SW 1271 (cell line): ENCODE measurements around the gene CREB3L2.
"Not testable (repeated sequence)": the region's sequence is repeated elsewhere in the genome, so short reads cannot be mapped to it uniquely, and the experiment has no call there.

Experiments
- DNase-seq, 2 experiments: peaks; one replicate each; lab custom pipeline; 2025; lab: John Stamatoyannopoulos, UW

Gene CREB3L2

GRCh38 chr7:137987968-137988367 lies 13.9 kb downstream of the CREB3L2 start:
- DNase-seq, result no peak

DNA sequence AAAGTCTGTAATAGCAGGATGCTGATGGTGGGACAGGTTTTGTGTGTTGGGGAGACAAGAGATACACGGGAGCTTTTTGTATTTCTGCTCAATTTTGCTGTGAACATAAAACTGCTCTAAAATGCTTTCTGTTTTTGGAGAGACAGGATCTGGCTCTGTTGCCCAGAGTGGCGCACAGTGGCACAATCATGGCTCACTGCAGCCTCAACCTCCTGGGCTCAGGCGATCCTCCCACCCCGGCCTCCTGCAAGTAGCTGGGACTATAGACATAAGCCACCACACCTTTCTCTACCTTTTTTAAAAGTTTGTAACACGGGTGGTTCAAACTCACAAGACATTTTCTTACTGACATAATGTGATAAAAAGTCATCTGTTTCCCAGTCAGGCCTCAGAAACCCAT lies 14.3 kb downstream of the CREB3L2 start:
- no peak for DNase-seq

DNA sequence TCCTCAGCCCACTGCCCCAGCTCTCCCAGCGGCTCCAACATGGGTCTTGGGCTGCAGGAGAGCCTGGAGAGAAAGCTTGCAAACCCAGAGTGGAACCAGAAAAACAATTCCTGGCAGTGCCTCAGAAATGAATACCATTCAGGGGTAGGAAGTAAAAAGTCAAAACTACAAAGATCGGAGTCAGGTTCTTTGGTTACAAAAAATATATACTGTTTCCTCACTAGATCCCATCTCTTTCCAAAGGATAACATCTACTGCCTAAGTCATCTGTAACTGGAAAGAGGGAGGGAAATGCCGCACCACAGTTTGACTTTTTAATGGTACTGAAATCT lies 14.9 kb downstream of the CREB3L2 start:
- DNase-seq, result no peak

DNA sequence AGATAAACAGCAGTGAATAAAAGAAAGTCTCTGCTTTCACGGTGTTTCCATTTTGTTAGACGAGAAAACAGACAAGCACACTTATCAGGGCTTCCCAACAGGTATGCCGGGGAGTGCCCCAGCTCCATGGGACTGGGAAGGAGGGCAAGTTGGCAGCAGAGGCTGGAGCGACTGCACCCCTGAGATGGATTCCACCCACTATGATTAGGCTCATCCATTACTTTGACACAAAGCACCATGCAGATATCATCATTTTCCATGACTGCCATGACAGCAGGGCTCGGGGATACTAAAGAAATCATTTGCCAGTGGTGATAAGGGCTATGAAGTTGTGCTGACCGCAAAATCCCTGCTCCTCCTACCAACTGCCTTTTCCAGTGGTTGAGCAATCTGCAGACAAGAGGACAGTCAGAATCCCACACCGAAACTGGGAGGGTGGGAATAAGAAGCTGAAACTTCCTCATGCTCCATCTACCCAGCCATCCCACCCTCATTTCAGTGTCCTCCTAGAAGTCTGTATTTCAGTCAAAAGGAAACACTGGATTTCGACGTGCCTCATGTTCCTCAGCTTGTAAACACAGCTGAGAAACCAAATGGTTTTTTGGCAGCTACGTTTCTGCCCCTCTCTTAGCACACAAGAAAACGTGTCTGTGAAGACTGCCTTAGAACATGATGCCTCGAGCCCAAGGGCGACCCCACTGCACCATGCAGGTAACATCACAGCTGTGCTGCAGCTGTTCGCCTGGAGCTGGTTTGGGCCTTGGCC lies 15.5 kb downstream of the CREB3L2 start:
- no peak for DNase-seq

GRCh38 chr7:137985897-137986251 lies 16.0 kb downstream of the CREB3L2 start:
- DNase-seq, result no peak

GRCh38 chr7:137985253-137985896 lies 16.5 kb downstream of the CREB3L2 start:
- DNase-seq, result no peak

GRCh38 chr7:137984181-137985041 lies 17.5 kb downstream of the CREB3L2 start:
- no peak for DNase-seq

DNA sequence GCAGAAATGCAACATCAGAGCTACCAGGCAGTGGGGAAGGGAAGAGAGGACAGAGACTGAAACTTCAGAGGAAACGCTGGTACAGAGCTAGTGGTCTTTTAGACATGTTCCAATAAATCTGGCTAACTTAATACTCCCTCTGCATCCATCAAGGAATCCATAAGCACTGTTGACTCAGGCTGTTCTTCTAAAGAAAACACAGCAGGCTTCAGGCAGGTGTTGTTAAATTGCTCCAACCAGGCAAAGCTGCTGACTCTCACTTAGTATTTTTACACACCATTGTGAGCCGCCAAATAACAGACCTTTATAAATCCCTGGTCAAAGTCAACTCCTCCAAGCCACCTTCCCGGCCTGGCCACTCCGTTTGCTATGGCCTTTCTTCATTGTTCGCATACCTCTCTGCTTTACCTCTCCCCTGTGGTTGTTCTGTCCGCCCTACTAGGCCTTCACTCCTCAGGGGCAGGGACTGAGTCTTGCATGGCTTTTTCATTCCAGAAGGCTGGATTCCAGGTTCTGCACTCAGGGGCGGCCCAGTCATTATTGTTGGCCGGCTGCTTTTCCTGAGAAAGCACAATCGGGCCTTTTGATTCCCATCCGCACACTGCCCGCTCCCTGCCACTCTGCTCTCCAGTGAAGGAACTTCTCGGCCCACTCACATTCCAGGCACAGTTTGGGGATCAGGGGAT lies 18.4 kb downstream of the CREB3L2 start:
- DNase-seq, result no peak

DNA sequence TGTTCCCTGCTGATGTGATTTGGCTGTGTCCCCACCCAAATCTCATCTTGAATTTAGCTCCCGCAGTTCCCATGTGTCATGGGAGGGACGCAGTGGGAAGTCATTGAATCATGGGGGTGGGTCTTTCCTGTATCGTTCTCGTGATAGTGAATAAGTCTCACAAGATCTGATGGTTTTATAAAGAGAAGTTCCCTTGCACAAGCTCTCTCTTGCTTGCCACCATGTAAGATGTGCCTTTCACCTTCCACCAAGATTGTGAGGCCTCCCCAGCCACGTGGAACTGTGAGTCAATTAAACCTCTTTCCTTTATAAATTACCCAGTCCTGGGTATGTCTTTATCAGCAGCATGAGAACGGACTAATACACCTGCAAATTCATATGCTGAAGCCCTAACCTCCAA lies 19.5 kb downstream of the CREB3L2 start:
- DNase-seq, result not testable (repeated sequence)

DNA sequence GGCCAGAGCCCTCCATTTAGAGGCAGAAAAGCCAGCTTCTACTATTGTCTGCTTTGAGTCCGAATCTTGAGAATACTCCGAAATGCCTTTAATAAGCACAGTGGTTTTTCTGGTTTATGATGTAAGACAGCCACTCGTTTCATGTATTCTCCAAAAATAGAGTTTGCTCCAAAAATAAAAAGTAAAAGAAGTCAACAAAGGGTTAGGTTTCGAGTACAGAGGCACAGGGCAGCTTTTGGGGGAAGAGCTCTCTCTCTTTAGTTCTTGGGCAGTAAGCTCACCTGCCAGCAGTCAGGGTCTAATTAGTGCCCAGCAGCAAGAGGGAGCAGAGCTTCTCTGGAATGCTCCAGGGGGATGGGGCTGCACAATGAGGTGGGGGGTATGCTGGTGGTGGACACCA lies 20.2 kb downstream of the CREB3L2 start:
- DNase-seq, result no peak

DNA sequence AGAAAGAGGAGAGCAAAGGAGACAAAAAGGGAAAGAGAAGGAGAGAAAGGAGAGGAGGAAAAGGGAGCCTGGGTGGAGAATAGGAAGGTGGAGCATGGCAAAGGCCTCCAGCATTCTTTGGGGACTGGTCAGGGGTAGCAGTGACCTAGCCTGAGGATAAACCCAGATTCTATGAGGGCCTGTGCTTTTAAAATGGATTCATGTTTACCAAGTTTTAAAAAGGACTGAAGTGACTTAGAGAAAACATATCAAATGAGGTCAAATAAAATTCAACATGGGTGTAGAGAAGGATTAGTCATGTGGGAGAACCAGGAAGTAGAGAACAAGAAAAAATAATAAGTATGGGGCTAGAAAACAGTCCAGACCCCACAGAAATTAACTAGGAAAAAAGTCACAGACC lies 20.7 kb downstream of the CREB3L2 start:
- no peak for DNase-seq

DNA sequence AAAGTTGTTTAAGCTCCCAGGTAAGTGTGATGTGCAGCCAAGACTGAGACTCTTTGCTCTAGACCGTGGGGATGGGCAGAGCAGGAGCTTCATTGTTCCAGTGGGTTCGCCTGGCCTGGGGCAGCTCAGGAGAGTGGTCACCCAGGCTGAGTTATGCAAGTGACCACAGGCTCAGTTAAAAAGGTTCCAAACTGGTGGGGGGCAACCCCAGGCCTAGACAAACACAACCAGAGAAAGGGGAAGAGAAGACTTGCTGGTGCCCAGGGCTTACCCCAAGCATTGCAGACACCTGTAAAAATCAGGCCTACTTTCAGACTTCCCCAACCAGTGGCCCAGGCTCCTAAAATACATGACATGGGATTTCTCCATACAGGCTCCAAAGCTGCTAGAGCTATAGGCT lies 21.6 kb downstream of the CREB3L2 start:
- no peak for DNase-seq

- peak; percentile 87 to 94 for DNase-seq
Observed at GRCh38 chr7:137978464-137979237, 23.2 kb downstream of the CREB3L2 start.

DNA sequence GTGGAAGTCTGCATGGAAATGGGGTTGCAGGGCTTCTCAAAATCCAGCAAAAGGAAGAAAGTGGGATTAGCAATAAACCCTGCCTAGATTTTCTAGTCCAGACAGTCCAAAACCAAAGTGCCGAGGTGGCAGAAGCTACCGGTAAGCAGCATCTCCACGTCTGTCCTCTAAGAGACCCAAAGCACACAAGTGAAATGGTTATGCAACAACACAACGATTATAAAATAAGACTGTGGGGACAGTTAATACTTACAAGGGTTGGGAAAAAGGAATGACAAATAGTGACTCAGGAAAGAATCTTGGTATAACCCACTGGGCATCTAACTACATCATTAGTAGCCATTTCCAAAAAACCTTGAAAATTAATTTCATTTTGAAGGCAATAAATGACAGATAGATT lies 24.7 kb downstream of the CREB3L2 start:
- DNase-seq, result no peak

- DNase-seq, result no peak
Observed at GRCh38 chr7:137976696-137977095, 25.2 kb downstream of the CREB3L2 start.

DNA sequence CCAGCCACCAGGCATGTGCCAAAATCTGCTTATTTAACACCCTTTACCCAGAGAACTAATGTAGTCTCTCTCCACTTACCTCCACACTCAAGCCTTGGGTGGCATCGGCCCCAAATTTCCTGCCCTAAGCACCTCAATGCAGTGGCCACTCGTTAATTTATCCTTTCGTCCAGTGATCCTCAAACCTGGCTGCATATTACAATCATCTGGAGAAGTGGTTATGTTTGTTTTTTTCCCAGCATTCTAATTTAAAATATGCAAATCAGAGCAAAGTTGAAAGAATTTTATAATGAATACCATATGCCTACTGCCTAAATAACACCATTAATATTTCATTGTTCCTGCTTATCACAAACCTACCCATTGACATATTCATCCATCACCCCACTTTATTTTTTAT lies 25.7 kb downstream of the CREB3L2 start:
- no peak for DNase-seq

DNA sequence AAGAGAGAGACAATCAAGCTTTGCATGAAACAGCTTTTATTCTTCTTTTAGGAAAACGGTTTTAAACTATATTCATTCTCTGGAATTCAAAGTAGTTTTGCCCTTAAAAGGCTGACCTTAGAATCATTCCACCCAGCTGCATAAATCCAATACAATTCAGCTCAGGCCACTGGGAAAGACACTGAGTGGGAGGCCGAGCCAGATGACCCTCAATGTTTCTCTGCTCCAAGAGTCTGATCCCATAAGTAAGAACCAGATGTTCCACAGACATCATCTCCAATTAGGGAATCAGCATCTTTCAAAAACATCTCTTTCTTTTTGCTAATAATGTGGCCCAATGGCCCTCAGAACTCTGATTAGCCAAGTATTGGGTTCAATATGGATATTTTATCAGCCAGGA lies 26.1 kb downstream of the CREB3L2 start:
- no peak for DNase-seq

DNA sequence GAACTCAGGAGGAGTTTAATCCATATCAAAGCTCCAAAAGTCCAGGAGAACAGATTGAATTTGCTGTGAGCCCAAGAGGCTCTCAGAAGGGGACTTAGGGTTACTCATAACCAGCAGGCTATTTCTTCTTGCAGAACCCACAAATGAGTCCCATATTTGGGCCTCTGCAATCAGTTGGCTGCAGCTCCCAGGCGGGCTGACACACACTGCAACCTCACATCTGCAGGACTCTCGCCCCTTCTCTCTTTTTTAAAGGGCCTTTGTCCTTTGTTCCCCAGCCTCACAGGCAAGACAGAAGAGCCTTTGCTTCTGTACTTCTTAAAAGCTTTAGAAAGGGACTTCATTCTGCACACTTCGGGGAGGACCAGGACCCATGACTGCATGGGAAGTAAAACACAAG lies 26.7 kb downstream of the CREB3L2 start:
- DNase-seq, result no peak

DNA sequence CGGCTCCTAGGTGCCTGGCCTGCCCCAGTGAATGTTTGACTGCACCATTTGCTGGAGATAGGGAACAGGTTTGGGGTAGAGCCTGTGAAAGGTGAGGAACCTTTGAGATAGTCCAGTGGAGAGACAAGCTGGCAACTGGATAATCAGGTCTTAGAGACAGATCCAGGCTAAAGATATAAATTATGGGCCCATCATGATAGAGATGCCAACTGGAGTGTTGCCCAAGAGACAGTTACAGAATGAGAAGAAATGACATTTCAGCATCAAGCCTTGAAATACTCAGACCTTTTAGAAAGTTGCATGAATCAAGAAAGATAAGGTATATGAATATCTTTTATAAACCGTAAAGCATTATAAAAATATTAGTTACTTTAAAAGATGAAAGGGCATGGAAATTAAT lies 27.1 kb downstream of the CREB3L2 start:
- DNase-seq, result no peak

DNA sequence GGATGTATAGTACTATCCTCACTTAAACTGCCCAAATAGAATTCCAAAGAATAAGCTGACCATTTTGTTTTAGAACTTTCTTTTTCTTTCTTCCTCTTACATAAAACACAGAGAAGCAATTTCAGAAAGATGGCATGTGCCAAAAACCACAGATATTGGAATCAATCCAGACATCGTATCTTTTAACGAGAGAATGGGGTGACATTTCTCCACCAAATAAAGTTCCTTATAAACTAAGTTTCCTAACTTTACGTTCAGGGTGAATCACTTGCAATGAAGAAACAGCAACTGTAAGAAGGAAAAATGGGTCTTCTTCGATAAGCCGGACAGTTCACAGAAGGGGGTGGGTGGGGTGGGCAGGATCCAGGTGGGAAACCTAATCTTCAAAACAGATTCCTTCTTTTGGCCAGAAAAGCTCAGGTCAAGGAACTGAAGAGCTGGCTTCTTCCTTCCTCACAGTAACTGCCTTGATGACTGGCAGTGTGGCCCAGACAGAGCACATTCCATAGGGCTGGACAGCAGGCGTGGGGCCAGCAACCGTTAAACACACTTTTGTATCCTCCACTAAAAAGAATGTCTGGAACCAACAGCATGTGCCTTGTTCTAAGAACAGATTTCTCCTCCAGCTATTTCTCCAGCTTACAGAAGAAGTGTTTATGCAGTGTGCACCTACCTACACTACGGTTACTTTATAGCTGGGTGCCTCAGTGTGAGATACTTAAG lies 31.5 kb downstream of the CREB3L2 start:
- DNase-seq, result peak in 1 of 2 experiments; percentile 43

DNA sequence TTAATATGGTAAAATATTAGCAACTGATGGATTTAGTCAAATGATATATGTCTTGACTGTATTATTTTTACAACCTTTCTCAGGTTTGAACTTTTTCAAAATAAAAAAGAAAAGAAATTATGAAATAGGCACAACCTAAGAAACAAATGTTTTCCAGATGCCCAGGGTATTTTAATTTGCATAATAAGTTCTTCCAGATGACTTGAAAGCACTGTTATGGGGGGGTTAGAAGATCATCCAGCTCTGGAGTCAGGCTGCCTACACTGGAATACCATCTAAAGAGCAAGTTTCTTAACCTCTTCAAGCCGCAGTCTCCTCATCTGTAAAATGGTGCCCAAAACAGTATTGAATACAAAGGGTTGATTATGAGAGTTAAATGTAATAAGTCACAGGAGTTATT lies 32.1 kb downstream of the CREB3L2 start:
- DNase-seq, result no peak
